ENCODE measurements around the gene CERKL.

CERKL gene

GRCh38 chr2:181642086-181642485 lies 14.8 kb downstream of the CERKL start:
- no peak for DNase-seq
- H3K4me1 ChIP-seq = no peaks in the 10 kb centered on the region
- no peaks in the 10 kb centered on the region for H3K9me3 ChIP-seq
- no peaks in the 10 kb centered on the region for H3K36me3 ChIP-seq
- TF ChIP-seq, protein P1, sequence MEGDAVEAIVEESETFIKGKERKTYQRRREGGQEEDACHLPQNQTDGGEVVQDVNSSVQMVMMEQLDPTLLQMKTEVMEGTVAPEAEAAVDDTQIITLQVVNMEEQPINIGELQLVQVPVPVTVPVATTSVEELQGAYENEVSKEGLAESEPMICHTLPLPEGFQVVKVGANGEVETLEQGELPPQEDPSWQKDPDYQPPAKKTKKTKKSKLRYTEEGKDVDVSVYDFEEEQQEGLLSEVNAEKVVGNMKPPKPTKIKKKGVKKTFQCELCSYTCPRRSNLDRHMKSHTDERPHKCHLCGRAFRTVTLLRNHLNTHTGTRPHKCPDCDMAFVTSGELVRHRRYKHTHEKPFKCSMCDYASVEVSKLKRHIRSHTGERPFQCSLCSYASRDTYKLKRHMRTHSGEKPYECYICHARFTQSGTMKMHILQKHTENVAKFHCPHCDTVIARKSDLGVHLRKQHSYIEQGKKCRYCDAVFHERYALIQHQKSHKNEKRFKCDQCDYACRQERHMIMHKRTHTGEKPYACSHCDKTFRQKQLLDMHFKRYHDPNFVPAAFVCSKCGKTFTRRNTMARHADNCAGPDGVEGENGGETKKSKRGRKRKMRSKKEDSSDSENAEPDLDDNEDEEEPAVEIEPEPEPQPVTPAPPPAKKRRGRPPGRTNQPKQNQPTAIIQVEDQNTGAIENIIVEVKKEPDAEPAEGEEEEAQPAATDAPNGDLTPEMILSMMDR (IDR thresholded peaks at IDR 0.05; ENCODE audit: low read depth, low read length) = no peak
- no peak overlapping the region for H3K4me3 ChIP-seq (ENCODE audit: low read depth, low read length)
- H3K27me3 ChIP-seq = no peaks in the 10 kb centered on the region

GRCh38 chr2:181639686-181640085 lies 17.2 kb downstream of the CERKL start:
- no peaks in the 10 kb centered on the region for H3K9me3 ChIP-seq
- no peak for DNase-seq
- no peak overlapping the region for H3K4me3 ChIP-seq (ENCODE audit: low read depth, low read length)
- no peaks in the 10 kb centered on the region for H3K4me1 ChIP-seq
- H3K27me3 ChIP-seq = no peaks in the 10 kb centered on the region
- TF ChIP-seq, protein P1 (IDR thresholded peaks at IDR 0.05; ENCODE audit: low read depth, low read length) = no peak
- H3K36me3 ChIP-seq = no peaks in the 10 kb centered on the region

GRCh38 chr2:181632733-181633401 lies 24.0 kb downstream of the CERKL start:
- TF ChIP-seq, protein P1 (IDR thresholded peaks at IDR 0.05; ENCODE audit: low read depth, low read length) = no peak
- no peaks in the 10 kb centered on the region for H3K9me3 ChIP-seq
- H3K36me3 ChIP-seq = no peaks in the 10 kb centered on the region
- DNase-seq = no peak
- no peaks in the 10 kb centered on the region for H3K27me3 ChIP-seq
- no peak overlapping the region for H3K4me3 ChIP-seq (ENCODE audit: low read depth, low read length)
- H3K4me1 ChIP-seq = no peaks in the 10 kb centered on the region

DNA sequence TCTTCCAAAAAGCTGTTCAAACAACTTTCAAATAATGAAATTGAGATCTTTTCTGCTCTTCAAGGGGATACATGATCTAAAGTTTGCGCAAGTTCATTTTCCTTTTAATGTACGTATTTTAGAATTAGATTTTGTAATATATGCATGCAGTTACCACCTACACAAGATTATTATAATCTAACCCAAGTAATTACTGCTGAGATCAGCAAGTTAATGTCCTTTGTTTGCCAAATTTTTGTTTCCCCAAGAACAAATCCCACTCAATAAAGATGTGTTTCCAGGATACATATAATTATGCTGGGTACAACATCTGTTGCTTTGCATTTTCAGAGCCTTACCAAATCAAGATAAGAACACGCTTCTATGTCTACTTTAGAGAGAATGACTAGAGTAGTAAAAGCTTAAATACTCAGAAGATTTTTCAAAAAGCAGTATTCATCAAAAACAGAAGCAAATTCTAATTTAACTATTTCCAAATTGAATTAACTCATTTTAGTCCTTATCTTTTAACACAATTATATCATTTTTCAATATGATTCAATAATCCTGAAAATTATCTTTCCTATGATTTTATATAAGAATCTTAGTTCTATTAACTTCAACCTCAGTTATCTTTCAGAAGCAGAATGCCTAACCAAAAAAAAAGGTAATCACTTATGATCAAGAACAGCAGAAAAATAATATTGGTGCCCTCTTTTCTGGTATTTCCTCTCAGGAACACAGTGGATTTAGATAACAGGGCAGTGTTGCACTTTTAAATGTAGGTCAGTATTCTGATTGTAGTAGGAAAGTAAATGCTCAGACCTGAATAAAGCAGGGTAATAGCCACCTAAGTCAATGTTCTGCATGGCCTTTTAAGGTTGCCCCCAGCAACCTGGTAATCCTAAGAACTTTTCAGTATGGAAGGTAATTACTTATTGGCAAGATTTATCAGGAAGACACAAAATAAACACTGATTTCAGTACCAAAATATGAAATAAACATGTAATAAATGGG lies 28.0 kb downstream of the CERKL start:
- TF ChIP-seq, protein P1 (IDR thresholded peaks at IDR 0.05; ENCODE audit: low read depth, low read length) = no peak
- H3K4me1 ChIP-seq = no peaks in the 10 kb centered on the region
- DNase-seq = no peak

GRCh38 chr2:181627545-181627944 lies 29.4 kb downstream of the CERKL start:
- DNase-seq = no peak
- no peaks in the 10 kb centered on the region for H3K36me3 ChIP-seq
- TF ChIP-seq, protein P1 (IDR thresholded peaks at IDR 0.05; ENCODE audit: low read depth, low read length) = no peak
- H3K4me1 ChIP-seq = no peaks in the 10 kb centered on the region
- H3K9me3 ChIP-seq = no peaks in the 10 kb centered on the region
- H3K27me3 ChIP-seq = no peaks in the 10 kb centered on the region
- no peak overlapping the region for H3K4me3 ChIP-seq (ENCODE audit: low read depth, low read length)

More for the DNA sequence above, 28.0 kb downstream of the CERKL start:
- H3K4me3 ChIP-seq (ENCODE audit: low read depth, low read length) = no peak overlapping the region
- no peaks in the 10 kb centered on the region for H3K36me3 ChIP-seq
- no peaks in the 10 kb centered on the region for H3K27me3 ChIP-seq
- H3K9me3 ChIP-seq = no peaks in the 10 kb centered on the region

All from BE2C (cell line).